H1 (cell line): ENCODE measurements around the gene ITIH4. TPM values are rescaled to one million over a fixed set of nuclear protein-coding genes. Genes with fewer than 3 reads are reported as not detected.

ENCODE experiments used
- CTCF ChIA-PET: fragments of 300-600 bp; sonication (Branson Sonifier 250); formaldehyde crosslinking; loops from one replicate; lab custom pipeline; 2021; ENCODE audit not compliant: partially characterized antibody; lab: Charles Lee
- POLR2A ChIA-PET: fragments of 300-600 bp; sonication (Branson Sonifier 250); formaldehyde crosslinking; loops from one replicate; lab custom pipeline; 2021; ENCODE audit warnings: inconsistent platforms; ENCODE audit not compliant: partially characterized antibody; lab: Charles Lee
- DNase-seq, 2 experiments: peaks; one replicate each; pipeline versions ENCODE4 v3.0.0 to v3.0.0-alpha.2; 2010 to 2022; ENCODE audit warnings: low spot score in 2 of 2, low read depth in 1 of 2, mixed read lengths in 1 of 2
- FAIRE-seq: peaks from 2 replicates; lab custom pipeline; 2011; peaks lifted over from hg19 to GRCh38; lab: Jason Lieb, UNC
- H2AFZ ChIP-seq: 2 replicates; pipeline ENCODE4 v1.8.1; 2012; ENCODE audit warnings: low read length, inconsistent platforms
- H2AK5ac ChIP-seq: 2 replicates; pipeline ENCODE4 v1.6.1; 2013; ENCODE audit warnings: low read depth, low read length
- H2BK120ac ChIP-seq: replicated peaks from 2 replicates; pipeline ENCODE3; 2013; ENCODE audit warnings: low read depth, low read length, inconsistent platforms
- H2BK12ac ChIP-seq: 2 replicates; pipeline ENCODE4 v1.6.1; 2013; ENCODE audit warnings: low read depth, low read length
- H2BK15ac ChIP-seq: 2 replicates; pipeline ENCODE4 v1.6.1; 2013; ENCODE audit warnings: low read length
- H2BK20ac ChIP-seq: 2 replicates; pipeline ENCODE4 v1.6.1; 2013; ENCODE audit warnings: low read length
- H2BK5ac ChIP-seq: 2 replicates; pipeline ENCODE4 v1.6.1; 2013; ENCODE audit warnings: low read depth, low read length
- H3K14ac ChIP-seq: 2 replicates; pipeline ENCODE4 v1.6.1; 2013; ENCODE audit warnings: inconsistent platforms; ENCODE audit not compliant: insufficient read length
- H3K18ac ChIP-seq: 2 replicates; pipeline ENCODE4 v1.6.1; 2013; ENCODE audit warnings: low read length; ENCODE audit errors: extremely low read depth
- H3K23ac ChIP-seq: 2 replicates; pipeline ENCODE4 v1.6.1; 2013; ENCODE audit warnings: inconsistent platforms; ENCODE audit not compliant: insufficient read length
- H3K23me2 ChIP-seq: 2 replicates; pipeline ENCODE4 v1.6.1; 2013; ENCODE audit warnings: low read depth, low read length
- H3K27ac ChIP-seq: 2 replicates; pipeline ENCODE4 v1.6.1; 2011; ENCODE audit warnings: low read depth, low read length, inconsistent platforms
- H3K27me3 ChIP-seq, 4 experiments: replicated peaks in 1 of 4; 1 replicate in 1 of 4; 2 replicates in 3 of 4; pipeline versions ENCODE4 v1.6.1 to v1.8.1; 2011 to 2013; ENCODE audit warnings: low read length in 3 of 4, mild to moderate bottlenecking in 3 of 4, inconsistent platforms in 2 of 4, mixed read lengths in 2 of 4, moderate library complexity in 1 of 4; ENCODE audit not compliant: control insufficient read depth in 3 of 4, insufficient read depth in 3 of 4; ENCODE audit errors: extremely low read depth in 1 of 4
- H3K36me3 ChIP-seq, 4 experiments: 2 replicates each; pipeline versions ENCODE4 v1.6.1 to v1.8.1; 2011 to 2013; ENCODE audit warnings: mild to moderate bottlenecking in 4 of 4, low read length in 3 of 4, moderate library complexity in 2 of 4, control low read depth in 1 of 4, inconsistent platforms in 1 of 4; ENCODE audit not compliant: insufficient read depth in 4 of 4, control insufficient read depth in 2 of 4
- H3K4ac ChIP-seq: replicated peaks from 2 replicates; pipeline ENCODE3; 2013; ENCODE audit warnings: low read length, low read depth, mixed read lengths, inconsistent platforms; ENCODE audit not compliant: insufficient read length
- H3K4me1 ChIP-seq, 4 experiments: replicated peaks in 1 of 4; 1 replicate in 1 of 4; 2 replicates in 3 of 4; pipeline versions ENCODE4 v1.6.1 to v1.8.1; 2011 to 2013; ENCODE audit warnings: low read length in 3 of 4, inconsistent platforms in 2 of 4, mixed read lengths in 1 of 4; ENCODE audit not compliant: insufficient read depth in 4 of 4, control insufficient read depth in 3 of 4
- H3K4me2 ChIP-seq, 2 experiments: 2 replicates each; pipeline versions ENCODE4 v1.6.1 to v1.8.1; 2011 to 2013; ENCODE audit warnings: low read depth in 2 of 2, low read length in 2 of 2, control low read depth in 1 of 2, inconsistent platforms in 1 of 2, mild to moderate bottlenecking in 1 of 2; ENCODE audit not compliant: insufficient read depth in 1 of 2
- H3K4me3 ChIP-seq, 4 experiments: fragments of 200-600, 300-600 bp in 1 of 4; sonication (generic), shearing (Covaris generic), sonication (Bioruptor Twin) in 1 of 4; 2 replicates each; pipeline versions ENCODE4 v1.5.1 to v1.8.1; 2011 to 2016; ENCODE audit warnings: low read length in 4 of 4, low read depth in 3 of 4, control low read depth in 2 of 4, inconsistent platforms in 2 of 4, mild to moderate bottlenecking in 2 of 4, mixed read lengths in 1 of 4, moderate library complexity in 1 of 4; ENCODE audit not compliant: insufficient read depth in 2 of 4; ENCODE audit errors: extremely low read depth in 1 of 4
- H3K56ac ChIP-seq: replicated peaks from 2 replicates; pipeline ENCODE3; 2013; ENCODE audit warnings: low read depth, mild to moderate bottlenecking, mixed read lengths, low read length, inconsistent platforms; ENCODE audit not compliant: insufficient read length
- H3K79me1 ChIP-seq: 2 replicates; pipeline ENCODE4 v1.6.1; 2013; ENCODE audit warnings: low read depth, low read length, control low read depth
- H3K79me2 ChIP-seq, 2 experiments: 2 replicates each; pipeline versions ENCODE4 v1.6.1 to v1.8.1; 2012 to 2013; ENCODE audit warnings: low read length in 2 of 2, mild to moderate bottlenecking in 2 of 2, inconsistent platforms in 1 of 2; ENCODE audit not compliant: insufficient read depth in 2 of 2, control insufficient read depth in 1 of 2
- H3K9ac ChIP-seq, 4 experiments: replicated peaks in 1 of 4; 1 replicate in 1 of 4; 2 replicates in 3 of 4; pipeline versions ENCODE4 v1.6.1 to v1.8.1; 2011 to 2013; ENCODE audit warnings: low read depth in 3 of 4, low read length in 3 of 4, control low read depth in 2 of 4, mild to moderate bottlenecking in 2 of 4, moderate library complexity in 2 of 4, inconsistent platforms in 1 of 4; ENCODE audit errors: extremely low read depth in 1 of 4
- H3K9me3 ChIP-seq, 2 experiments: 2 replicates each; pipeline versions ENCODE4 v1.6.1 to v1.8.1; 2012 to 2013; ENCODE audit warnings: mild to moderate bottlenecking in 2 of 2, moderate library complexity in 2 of 2, control low read depth in 1 of 2, inconsistent platforms in 1 of 2, low read depth in 1 of 2, low read length in 1 of 2, mixed read lengths in 1 of 2; ENCODE audit not compliant: insufficient read depth in 2 of 2
- H4K20me1 ChIP-seq, 2 experiments: replicated peaks in 1 of 2; 2 replicates each; pipeline versions ENCODE3 to v1.8.1; 2011 to 2013; ENCODE audit warnings: inconsistent platforms in 2 of 2, low read length in 2 of 2, mild to moderate bottlenecking in 1 of 2; ENCODE audit not compliant: insufficient read depth in 2 of 2, control insufficient read depth in 1 of 2
- H4K5ac ChIP-seq: 2 replicates; pipeline ENCODE4 v1.6.1; 2013; ENCODE audit warnings: low read length, low read depth, mixed read lengths, inconsistent platforms; ENCODE audit not compliant: insufficient read length
- H4K8ac ChIP-seq: 2 replicates; pipeline ENCODE4 v1.8.0; 2013; ENCODE audit warnings: mild to moderate bottlenecking, moderate library complexity, low read length, inconsistent platforms; ENCODE audit not compliant: insufficient read depth; ENCODE audit errors: extremely low read depth
- H4K91ac ChIP-seq: replicated peaks from 2 replicates; pipeline ENCODE3; 2013; ENCODE audit warnings: low read length, mixed read lengths, inconsistent platforms; ENCODE audit not compliant: insufficient read length
- ASH2L ChIP-seq: fragments of 200-600, 300-600 bp; sonication (generic); IDR thresholded peaks from one replicate; pipeline ENCODE4 v1.7.1; 2017; ENCODE audit warnings: low read length
- BRCA1 ChIP-seq: IDR thresholded peaks from 2 replicates; pipeline ENCODE4 v1.6.1; 2012; ENCODE audit warnings: low read depth, low read length, improper control_type of control experiment
- JUN ChIP-seq: IDR thresholded peaks from 2 replicates; pipeline ENCODE4 v1.6.1; 2011; ENCODE audit warnings: low read depth, mild to moderate bottlenecking, improper control_type of control experiment, low read length
- POLR2A ChIP-seq, 2 experiments: IDR thresholded peaks; 1 replicate in 1 of 2; 2 replicates in 1 of 2; pipeline ENCODE4 v1.6.1; 2011; ENCODE audit warnings: low read depth in 2 of 2, low read length in 2 of 2, mild to moderate bottlenecking in 2 of 2; ENCODE audit errors: control extremely low read depth in 1 of 2
- SIN3A ChIP-seq, 2 experiments: IDR thresholded peaks in 1 of 2; conservative IDR thresholded peaks in 1 of 2; 2 replicates each; pipeline ENCODE4 v1.6.1; 2011 to 2012; ENCODE audit warnings: low read length in 2 of 2, improper control_type of control experiment in 1 of 2, low read depth in 1 of 2, mild to moderate bottlenecking in 1 of 2
- WGBS, 2 experiments: shearing (Covaris generic) in 1 of 2; methylation state at CpG; one replicate each; pipeline versions ENCODE4 v1.1.6 to v1.1.7; 2013 to 2015; ENCODE audit warnings: low lambda C conversion rate in 2 of 2, mixed read lengths in 2 of 2, inconsistent platforms in 1 of 2, low coverage in 1 of 2, missing lambda C conversion rate in 1 of 2; ENCODE audit not compliant: insufficient replicate concordance in 2 of 2, insufficient coverage in 1 of 2, insufficient read length in 1 of 2; ENCODE audit errors: extremely low coverage in 1 of 2, missing lambda C conversion rate in 1 of 2; 5-methylcytosine and 5-hydroxymethylcytosine counted together
- polyA plus RNA-seq, 7 experiments: library from polyadenylated mRNA; depleted of rRNA in 3 of 7; stranded (reverse) in 5 of 7; unstranded in 2 of 7; fragments of >200 nt in 5 of 7; fragments of 200-250 nt in 2 of 7; gene quantifications; 1 replicate in 5 of 7; 2 replicates in 1 of 7; 4 replicates in 1 of 7; pipeline versions ENCODE4 v1.2.1 to v1.2.3, GENCODE V29; 2011 to 2013; ENCODE audit warnings: missing spikeins in 2 of 7, mixed read lengths in 2 of 7
- total RNA-seq: library from RNA; stranded (reverse); fragmentation: NEBNext Ultra II Directional; extraction: Animal tissue kit (Norgen Biotek cat#: 25700); gene quantifications from 2 replicates; pipeline ENCODE4 v1.2.1, GENCODE V29; 2021
- TF ChIP-seq, protein P1 (sequence below), 3 experiments: IDR thresholded peaks; 1 replicate in 2 of 3; 2 replicates in 1 of 3; pipeline versions ENCODE4 v1.5.1 to v1.6.1; 2011; ENCODE audit warnings: low read length in 3 of 3, mild to moderate bottlenecking in 3 of 3, inconsistent platforms in 2 of 3, low read depth in 1 of 3, moderate library complexity in 1 of 3; ENCODE audit not compliant: insufficient read depth in 1 of 3; ENCODE audit errors: control extremely low read depth in 1 of 3

The ITIH4 gene
- total and polyA plus RNA-seq, 2 of the 8 experiments (the other 6 are each of a cell fraction or from before 2014, with no cell fraction given): 3.4 to 3.7 TPM

DNA sequence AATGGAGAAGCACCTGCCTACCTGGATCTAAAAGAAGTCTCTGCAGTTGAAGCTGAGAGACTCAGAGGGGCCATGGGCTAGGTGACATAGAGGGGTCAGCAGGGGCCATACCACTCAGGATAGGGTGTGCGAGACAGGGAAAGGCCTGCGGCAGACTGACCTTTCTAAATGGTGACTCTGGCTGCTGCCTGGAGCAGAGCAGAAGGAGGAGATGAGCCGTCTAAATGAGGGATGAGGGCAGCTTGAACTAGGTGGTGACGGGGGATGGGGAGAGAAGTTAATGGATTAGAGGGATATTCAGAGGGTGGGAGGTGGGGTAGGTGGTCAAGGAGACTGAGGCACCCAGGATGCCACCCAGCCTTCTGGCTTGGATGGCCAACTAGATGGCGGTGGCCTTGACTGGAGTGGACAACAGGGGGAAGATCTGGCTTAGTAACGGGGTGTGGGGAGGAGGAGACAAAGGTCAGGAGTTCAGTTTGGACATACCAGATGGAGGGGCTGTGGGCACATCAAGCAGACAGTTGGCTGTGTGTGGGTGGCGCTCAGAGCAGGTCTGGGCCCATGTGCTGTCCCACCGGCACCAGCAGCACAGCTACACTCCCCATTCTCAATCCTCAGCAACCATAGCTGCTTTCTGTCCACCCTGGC, 56.3 kb downstream of the ITIH4 start:
- Histone ChIP-seq H3K27me3 (no peaks in the 10 kb centered on the region; a peak in 1 of 7 replicates), H3K4me2 (no peak overlapping the region), H3K9me3 (no peaks in the 10 kb centered on the region), H3K23ac (no peak overlapping the region), H3K56ac (no peak overlapping the region), H3K23me2 (peaks cover 7% of the 10 kb centered on the region), H4K20me1 (no peaks in the 10 kb centered on the region), H3K79me2 (peaks cover 0 to 10% of the 10 kb centered on the region in 2 experiments; a peak in 3 of 4 replicates), H2AFZ (no peak overlapping the region), H4K8ac (no peak overlapping the region; the same call in 1 of the 2 replicates), H2BK12ac (no peak overlapping the region), H2BK120ac (no peak overlapping the region), H3K18ac (no peak overlapping the region), H2BK15ac (no peak overlapping the region), H3K4me1 (peaks cover 0 to 2% (median 0%) of the 10 kb centered on the region in 4 experiments; a peak in 1 of 7 replicates), H2BK20ac (no peak overlapping the region), H2AK5ac (no peak overlapping the region), H4K5ac (no peak overlapping the region), H3K36me3 (no peaks in the 10 kb centered on the region), H3K4ac (no peak overlapping the region), H3K27ac (no peak overlapping the region), H3K14ac (no peak overlapping the region), H3K79me1 (no peaks in the 10 kb centered on the region), H2BK5ac (no peak overlapping the region), H4K91ac (no peak overlapping the region), H3K9ac (no peak overlapping the region), H3K4me3 (no peak overlapping the region)
- ChIA-PET CTCF (interaction anchor here (0.6 to 4.7 kb wide), 5 partner anchors 18 to 46 kb away, joined by 3 to 28 read pairs (median 4); no protein-coding TSS in a partner anchor), POLR2A (interaction anchor here (0.9 to 1.1 kb wide), 2 partner anchors 19 to 255 kb away, joined by 3 to 4 read pairs; no protein-coding TSS in a partner anchor)
- 83% methylated on average over 8 of the region's 8 CpGs; no CpG with 5 or more reads in 1 of the 2 experiments for WGBS, 2 experiments
- no peak for DNase-seq
- TF ChIP-seq JUN: no peak
- TF ChIP-seq SIN3A (conservative IDR thresholded peaks at IDR 0.05 in 1 of 2, IDR thresholded peaks at IDR 0.05 in 1 of 2; ENCODE audit: low read depth in 1 of 2, low read length in 2 of 2): no peak
- TF ChIP-seq, protein P1, sequence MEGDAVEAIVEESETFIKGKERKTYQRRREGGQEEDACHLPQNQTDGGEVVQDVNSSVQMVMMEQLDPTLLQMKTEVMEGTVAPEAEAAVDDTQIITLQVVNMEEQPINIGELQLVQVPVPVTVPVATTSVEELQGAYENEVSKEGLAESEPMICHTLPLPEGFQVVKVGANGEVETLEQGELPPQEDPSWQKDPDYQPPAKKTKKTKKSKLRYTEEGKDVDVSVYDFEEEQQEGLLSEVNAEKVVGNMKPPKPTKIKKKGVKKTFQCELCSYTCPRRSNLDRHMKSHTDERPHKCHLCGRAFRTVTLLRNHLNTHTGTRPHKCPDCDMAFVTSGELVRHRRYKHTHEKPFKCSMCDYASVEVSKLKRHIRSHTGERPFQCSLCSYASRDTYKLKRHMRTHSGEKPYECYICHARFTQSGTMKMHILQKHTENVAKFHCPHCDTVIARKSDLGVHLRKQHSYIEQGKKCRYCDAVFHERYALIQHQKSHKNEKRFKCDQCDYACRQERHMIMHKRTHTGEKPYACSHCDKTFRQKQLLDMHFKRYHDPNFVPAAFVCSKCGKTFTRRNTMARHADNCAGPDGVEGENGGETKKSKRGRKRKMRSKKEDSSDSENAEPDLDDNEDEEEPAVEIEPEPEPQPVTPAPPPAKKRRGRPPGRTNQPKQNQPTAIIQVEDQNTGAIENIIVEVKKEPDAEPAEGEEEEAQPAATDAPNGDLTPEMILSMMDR (IDR thresholded peaks at IDR 0.05; ENCODE audit: control extremely low read depth in 1 of 3, insufficient read depth in 1 of 3, low read depth in 1 of 3, low read length in 3 of 3): no peak
- TF ChIP-seq POLR2A (IDR thresholded peaks at IDR 0.05; ENCODE audit: control extremely low read depth in 1 of 2, low read depth in 2 of 2, low read length in 2 of 2): no peak
- TF ChIP-seq BRCA1: no peak
- TF ChIP-seq ASH2L: no peak
- no peak for FAIRE-seq
